ENCODE results near the gene TTLL11.
"Not testable (repeated sequence)": the region's sequence is repeated elsewhere in the genome, so short reads cannot be mapped to it uniquely, and the experiment has no call there.

TTLL11 gene

DNA sequence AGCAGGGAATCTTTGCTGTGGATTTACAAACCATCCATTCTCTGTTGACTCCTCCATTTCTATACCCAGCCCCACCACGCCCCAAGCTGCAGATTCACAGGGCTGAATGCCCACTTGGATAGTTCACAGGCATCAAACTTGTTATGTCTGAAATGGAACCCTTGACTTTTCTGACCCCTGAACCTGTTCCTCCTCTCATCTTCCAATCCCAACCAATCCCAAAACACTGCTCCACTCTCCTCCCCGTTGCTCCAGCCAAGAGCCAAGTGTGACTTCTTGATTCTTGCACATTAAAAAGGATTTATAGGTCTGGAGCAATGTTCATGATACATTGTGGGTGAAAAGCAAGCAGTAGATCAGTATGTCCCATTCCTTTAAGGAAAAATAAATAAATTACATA, 296.0 kb downstream of the TTLL11 start:
- TF ChIP-seq ZNF565 (CRISPR knock-in tag; conservative IDR thresholded peaks at IDR 0.05; ENCODE audit: low read depth) (no peak), OSR1 (CRISPR knock-in tag; IDR thresholded peaks at IDR 0.05) (no peak), ZFP30 (CRISPR knock-in tag; IDR thresholded peaks at IDR 0.05) (no peak), SNAI2 (CRISPR knock-in tag; IDR thresholded peaks at IDR 0.05) (no peak), ARNTL (CRISPR knock-in tag; IDR thresholded peaks at IDR 0.05; ENCODE audit: borderline replicate concordance, low read depth) (no peak), CSDC2 (CRISPR knock-in tag; IDR thresholded peaks at IDR 0.05) (no peak)
- TF ChIP-seq, protein P1, sequence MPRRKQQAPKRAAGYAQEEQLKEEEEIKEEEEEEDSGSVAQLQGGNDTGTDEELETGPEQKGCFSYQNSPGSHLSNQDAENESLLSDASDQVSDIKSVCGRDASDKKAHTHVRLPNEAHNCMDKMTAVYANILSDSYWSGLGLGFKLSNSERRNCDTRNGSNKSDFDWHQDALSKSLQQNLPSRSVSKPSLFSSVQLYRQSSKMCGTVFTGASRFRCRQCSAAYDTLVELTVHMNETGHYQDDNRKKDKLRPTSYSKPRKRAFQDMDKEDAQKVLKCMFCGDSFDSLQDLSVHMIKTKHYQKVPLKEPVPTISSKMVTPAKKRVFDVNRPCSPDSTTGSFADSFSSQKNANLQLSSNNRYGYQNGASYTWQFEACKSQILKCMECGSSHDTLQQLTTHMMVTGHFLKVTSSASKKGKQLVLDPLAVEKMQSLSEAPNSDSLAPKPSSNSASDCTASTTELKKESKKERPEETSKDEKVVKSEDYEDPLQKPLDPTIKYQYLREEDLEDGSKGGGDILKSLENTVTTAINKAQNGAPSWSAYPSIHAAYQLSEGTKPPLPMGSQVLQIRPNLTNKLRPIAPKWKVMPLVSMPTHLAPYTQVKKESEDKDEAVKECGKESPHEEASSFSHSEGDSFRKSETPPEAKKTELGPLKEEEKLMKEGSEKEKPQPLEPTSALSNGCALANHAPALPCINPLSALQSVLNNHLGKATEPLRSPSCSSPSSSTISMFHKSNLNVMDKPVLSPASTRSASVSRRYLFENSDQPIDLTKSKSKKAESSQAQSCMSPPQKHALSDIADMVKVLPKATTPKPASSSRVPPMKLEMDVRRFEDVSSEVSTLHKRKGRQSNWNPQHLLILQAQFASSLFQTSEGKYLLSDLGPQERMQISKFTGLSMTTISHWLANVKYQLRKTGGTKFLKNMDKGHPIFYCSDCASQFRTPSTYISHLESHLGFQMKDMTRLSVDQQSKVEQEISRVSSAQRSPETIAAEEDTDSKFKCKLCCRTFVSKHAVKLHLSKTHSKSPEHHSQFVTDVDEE (CRISPR knock-in tag; IDR thresholded peaks at IDR 0.05) = no peak
- no peak for ATAC-seq

DNA sequence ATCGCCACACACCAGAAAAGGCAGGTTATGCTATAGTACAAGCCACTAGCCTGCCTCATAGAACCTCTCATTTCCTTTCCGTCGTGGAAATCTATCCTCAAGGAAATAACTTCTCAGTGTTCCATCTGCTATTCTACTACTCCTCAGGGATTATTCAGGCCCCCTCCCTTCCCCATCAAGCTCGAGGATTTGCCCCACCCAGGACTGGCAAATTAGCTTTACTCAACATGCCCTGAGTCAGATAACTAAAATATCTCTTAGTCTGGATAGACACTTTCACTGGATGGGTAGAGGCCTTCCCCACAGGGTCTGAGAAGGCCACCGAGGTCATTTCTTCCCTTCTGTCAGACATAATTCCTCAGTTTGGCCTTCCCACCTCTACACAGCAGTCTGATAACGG, 298.8 kb downstream of the TTLL11 start:
- ATAC-seq = not testable (repeated sequence)

DNA sequence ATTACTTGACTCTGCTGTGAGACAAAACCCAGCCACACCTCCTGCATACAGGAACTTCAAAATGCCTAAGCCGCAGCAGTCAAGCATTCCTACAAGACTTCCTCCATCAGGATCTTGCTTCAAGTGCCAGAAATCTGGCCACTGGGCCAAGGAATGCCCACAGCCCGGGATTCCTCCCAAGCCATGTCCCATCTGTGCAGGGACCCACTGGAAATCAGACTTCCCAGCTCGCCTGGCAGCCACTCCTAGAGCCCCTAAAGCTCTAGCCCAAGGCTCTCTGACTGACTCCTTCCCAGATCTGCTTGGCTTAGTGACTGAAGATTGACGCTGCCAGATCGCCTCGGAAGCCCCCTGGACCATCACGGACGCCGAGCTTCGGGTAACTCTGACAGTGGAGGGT, 300.6 kb downstream of the TTLL11 start:
- not testable (repeated sequence) for ATAC-seq

DNA sequence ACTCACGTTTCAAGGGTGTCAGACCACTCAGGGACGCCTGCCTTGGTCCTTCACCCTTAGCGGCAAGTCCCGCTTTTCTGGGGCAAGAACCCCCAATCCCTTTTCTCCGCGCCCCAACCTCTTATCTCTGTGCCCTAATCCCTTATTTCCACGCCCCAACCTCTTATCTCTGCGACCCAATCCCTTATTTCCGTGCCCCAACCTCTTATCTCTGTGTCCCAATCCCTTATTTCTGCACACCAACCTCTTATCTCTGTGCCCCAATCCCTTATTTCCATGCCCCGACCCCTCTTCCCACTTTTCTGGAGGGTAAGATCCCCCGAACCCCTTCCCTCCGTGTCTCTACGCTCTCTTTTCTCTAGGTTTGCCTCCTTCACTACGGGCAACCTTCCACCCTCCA, 302.3 kb downstream of the TTLL11 start:
- TF ChIP-seq ZNF70 (CRISPR knock-in tag; IDR thresholded peaks at IDR 0.05) (no peak), BACH2 (CRISPR knock-in tag; IDR thresholded peaks at IDR 0.05; ENCODE audit: borderline replicate concordance) (no peak), OSR1 (CRISPR knock-in tag; IDR thresholded peaks at IDR 0.05) (no peak), ZNF565 (CRISPR knock-in tag; conservative IDR thresholded peaks at IDR 0.05; ENCODE audit: low read depth) (no peak)
- TF ChIP-seq, protein P2, sequence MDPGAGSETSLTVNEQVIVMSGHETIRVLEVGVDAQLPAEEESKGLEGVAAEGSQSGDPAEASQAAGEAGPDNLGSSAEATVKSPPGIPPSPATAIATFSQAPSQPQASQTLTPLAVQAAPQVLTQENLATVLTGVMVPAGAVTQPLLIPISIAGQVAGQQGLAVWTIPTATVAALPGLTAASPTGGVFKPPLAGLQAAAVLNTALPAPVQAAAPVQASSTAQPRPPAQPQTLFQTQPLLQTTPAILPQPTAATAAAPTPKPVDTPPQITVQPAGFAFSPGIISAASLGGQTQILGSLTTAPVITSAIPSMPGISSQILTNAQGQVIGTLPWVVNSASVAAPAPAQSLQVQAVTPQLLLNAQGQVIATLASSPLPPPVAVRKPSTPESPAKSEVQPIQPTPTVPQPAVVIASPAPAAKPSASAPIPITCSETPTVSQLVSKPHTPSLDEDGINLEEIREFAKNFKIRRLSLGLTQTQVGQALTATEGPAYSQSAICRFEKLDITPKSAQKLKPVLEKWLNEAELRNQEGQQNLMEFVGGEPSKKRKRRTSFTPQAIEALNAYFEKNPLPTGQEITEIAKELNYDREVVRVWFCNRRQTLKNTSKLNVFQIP (CRISPR knock-in tag; IDR thresholded peaks at IDR 0.05; ENCODE audit: borderline replicate concordance, low read depth) = no peak
- no peak for ATAC-seq

DNA sequence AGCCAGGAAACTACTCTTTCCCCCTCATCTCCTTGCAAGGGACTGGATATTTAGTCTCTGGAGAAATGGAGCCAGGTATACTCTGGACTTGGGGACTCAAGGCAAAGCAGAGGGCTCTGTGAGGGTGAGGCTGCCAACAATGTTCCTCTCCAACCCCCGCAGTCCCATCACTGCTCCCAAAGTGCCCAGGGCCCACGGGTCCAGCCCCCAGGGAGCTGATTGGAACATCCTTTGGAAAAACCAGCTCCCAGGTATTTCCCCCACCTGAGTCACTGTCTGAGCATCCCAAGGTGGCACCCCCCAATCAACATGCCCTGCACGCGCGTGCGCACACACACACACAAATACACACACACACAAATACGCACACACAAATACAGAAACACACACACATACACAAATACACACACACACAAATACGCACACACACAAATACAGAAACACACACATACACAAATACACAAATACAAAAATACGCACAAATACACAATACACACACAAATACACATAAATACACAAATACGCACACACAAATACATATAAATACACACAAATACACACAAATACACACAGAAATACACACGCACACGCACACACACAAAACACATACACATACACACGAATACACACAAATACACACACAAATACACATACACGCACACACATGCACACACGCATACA, 304.3 kb downstream of the TTLL11 start:
- TF ChIP-seq, protein P3, sequence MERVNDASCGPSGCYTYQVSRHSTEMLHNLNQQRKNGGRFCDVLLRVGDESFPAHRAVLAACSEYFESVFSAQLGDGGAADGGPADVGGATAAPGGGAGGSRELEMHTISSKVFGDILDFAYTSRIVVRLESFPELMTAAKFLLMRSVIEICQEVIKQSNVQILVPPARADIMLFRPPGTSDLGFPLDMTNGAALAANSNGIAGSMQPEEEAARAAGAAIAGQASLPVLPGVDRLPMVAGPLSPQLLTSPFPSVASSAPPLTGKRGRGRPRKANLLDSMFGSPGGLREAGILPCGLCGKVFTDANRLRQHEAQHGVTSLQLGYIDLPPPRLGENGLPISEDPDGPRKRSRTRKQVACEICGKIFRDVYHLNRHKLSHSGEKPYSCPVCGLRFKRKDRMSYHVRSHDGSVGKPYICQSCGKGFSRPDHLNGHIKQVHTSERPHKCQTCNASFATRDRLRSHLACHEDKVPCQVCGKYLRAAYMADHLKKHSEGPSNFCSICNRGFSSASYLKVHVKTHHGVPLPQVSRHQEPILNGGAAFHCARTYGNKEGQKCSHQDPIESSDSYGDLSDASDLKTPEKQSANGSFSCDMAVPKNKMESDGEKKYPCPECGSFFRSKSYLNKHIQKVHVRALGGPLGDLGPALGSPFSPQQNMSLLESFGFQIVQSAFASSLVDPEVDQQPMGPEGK (CRISPR knock-in tag; IDR thresholded peaks at IDR 0.05; ENCODE audit: borderline replicate concordance) = no peak
- TF ChIP-seq, protein P1 (CRISPR knock-in tag; IDR thresholded peaks at IDR 0.05) = no peak
- no peak for TF ChIP-seq GLIS3 (CRISPR knock-in tag; IDR thresholded peaks at IDR 0.05)
- TF ChIP-seq ARNTL (CRISPR knock-in tag; IDR thresholded peaks at IDR 0.05; ENCODE audit: borderline replicate concordance, low read depth) = no peak
- TF ChIP-seq ZNF565 (CRISPR knock-in tag; conservative IDR thresholded peaks at IDR 0.05; ENCODE audit: low read depth) = no peak
- no peak for TF ChIP-seq ZFP3 (CRISPR knock-in tag; IDR thresholded peaks at IDR 0.05)
- no peak for TF ChIP-seq OSR1 (CRISPR knock-in tag; IDR thresholded peaks at IDR 0.05)
- no peak for TF ChIP-seq SNAI2 (CRISPR knock-in tag; IDR thresholded peaks at IDR 0.05)
- TF ChIP-seq PPARA (CRISPR knock-in tag; IDR thresholded peaks at IDR 0.05; ENCODE audit: borderline replicate concordance) = no peak
- TF ChIP-seq BACH2 (CRISPR knock-in tag; IDR thresholded peaks at IDR 0.05; ENCODE audit: borderline replicate concordance) = no peak
- TF ChIP-seq TCF4 (CRISPR knock-in tag; IDR thresholded peaks at IDR 0.05; ENCODE audit: borderline replicate concordance) = no peak
- no peak for TF ChIP-seq CSDC2 (CRISPR knock-in tag; IDR thresholded peaks at IDR 0.05)
- TF ChIP-seq, protein P4, sequence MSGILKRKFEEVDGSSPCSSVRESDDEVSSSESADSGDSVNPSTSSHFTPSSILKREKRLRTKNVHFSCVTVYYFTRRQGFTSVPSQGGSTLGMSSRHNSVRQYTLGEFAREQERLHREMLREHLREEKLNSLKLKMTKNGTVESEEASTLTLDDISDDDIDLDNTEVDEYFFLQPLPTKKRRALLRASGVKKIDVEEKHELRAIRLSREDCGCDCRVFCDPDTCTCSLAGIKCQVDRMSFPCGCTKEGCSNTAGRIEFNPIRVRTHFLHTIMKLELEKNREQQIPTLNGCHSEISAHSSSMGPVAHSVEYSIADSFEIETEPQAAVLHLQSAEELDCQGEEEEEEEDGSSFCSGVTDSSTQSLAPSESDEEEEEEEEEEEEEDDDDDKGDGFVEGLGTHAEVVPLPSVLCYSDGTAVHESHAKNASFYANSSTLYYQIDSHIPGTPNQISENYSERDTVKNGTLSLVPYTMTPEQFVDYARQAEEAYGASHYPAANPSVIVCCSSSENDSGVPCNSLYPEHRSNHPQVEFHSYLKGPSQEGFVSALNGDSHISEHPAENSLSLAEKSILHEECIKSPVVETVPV (CRISPR knock-in tag; IDR thresholded peaks at IDR 0.05) = no peak
- no peak for TF ChIP-seq ISL1 (CRISPR knock-in tag; IDR thresholded peaks at IDR 0.05)
- no peak for TF ChIP-seq ZNF8 (CRISPR knock-in tag; IDR thresholded peaks at IDR 0.05)
- no peak for TF ChIP-seq ZFP30 (CRISPR knock-in tag; IDR thresholded peaks at IDR 0.05)
- no peak for TF ChIP-seq ESRRG (CRISPR knock-in tag; IDR thresholded peaks at IDR 0.05)
- no peak for TF ChIP-seq ZC3H10 (CRISPR knock-in tag; IDR thresholded peaks at IDR 0.05)
- no peak for ATAC-seq

All from SK-N-SH treated with all-trans-retinoic acid at 6 μM for 48 hours (cell line).